Ramos (cell line): ENCODE data around the gene VWA5B2.

Experiments used
- in situ Hi-C: fragments of 300-500 bp; cut with MboI; formaldehyde crosslinking; loops from one replicate; pipeline ENCODE4 v1.14.3; 2022; ENCODE audit warnings: low sequenced_read_pairs; ENCODE audit not compliant: unreplicated experiment

VWA5B2 gene

GRCh38 chr3:184240384-184241140, 11.2 kb downstream of the VWA5B2 start:
- in situ Hi-C loops: no loop called here

DNA sequence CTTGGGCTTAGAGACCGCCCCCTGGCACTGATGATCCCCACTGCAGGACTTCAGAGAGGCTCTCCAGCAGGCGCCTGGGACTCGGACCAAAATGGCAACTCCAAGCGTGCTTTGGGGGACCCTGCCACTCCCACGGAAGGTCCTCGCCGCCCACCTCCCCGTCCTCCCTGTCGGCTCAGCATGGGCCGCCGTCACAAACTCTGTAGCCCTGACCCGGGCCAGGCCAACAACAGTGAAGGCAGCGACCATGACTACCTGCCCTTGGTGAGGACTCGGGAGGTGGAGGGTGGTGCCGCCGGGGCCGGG, 11.7 kb downstream of the VWA5B2 start:
- in situ Hi-C loops: no loop called here

DNA sequence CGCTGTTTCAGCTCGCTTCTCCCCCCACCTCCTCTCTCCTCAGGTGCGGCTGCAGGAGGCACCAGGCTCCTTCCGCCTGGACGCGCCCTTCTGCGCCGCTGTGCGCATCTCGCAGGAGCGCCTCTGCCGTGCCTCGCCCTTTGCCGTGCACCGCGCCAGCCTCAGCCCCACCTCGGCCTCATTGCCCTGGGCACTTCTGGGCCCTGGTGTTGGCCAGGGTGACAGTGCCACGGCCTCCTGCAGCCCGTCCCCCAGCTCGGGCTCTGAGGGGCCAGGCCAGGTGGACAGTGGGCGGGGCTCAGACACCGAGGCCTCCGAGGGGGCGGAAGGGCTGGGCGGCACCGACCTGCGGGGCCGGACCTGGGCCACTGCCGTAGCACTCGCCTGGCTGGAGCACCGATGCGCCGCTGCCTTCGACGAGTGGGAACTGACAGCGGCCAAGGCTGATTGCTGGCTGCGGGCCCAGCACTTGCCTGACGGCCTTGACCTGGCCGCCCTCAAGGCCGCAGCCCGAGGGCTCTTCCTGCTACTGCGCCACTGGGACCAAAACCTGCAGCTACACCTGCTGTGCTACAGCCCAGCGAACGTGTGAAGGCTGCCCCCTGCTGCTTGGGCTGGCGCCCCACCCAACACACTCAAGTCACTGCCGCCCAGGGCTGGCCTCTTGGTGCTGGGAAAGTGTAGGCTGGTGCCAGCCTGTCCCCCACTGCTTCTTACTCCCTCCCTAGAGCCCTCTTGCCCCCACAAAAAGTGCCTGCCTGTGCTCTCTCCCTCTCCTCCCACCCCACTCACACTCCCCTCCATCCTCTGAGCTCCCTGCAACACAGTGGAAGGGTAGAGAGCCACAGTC, 12.3 kb downstream of the VWA5B2 start:
- in situ Hi-C loops: no loop called here

DNA sequence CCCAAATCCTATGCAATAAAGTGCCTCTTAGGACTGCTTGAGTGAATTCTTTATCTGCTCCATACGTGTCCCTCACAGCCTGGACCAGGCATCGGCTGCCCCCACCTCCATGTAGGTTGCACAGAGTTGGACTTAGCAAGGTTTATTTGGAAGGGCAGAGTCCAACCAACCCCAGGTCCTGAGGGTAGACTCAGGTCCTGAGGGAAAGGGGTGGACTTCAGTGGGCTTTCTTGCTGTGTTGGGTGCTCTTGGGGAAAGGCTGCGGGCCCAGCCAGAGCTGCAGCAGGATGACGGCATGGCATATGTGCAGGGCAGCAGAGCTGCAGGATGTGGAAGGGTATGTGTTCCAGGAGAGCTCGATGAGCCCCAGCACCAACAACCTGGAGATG, 12.9 kb downstream of the VWA5B2 start:
- in situ Hi-C loops: no loop called here

DNA sequence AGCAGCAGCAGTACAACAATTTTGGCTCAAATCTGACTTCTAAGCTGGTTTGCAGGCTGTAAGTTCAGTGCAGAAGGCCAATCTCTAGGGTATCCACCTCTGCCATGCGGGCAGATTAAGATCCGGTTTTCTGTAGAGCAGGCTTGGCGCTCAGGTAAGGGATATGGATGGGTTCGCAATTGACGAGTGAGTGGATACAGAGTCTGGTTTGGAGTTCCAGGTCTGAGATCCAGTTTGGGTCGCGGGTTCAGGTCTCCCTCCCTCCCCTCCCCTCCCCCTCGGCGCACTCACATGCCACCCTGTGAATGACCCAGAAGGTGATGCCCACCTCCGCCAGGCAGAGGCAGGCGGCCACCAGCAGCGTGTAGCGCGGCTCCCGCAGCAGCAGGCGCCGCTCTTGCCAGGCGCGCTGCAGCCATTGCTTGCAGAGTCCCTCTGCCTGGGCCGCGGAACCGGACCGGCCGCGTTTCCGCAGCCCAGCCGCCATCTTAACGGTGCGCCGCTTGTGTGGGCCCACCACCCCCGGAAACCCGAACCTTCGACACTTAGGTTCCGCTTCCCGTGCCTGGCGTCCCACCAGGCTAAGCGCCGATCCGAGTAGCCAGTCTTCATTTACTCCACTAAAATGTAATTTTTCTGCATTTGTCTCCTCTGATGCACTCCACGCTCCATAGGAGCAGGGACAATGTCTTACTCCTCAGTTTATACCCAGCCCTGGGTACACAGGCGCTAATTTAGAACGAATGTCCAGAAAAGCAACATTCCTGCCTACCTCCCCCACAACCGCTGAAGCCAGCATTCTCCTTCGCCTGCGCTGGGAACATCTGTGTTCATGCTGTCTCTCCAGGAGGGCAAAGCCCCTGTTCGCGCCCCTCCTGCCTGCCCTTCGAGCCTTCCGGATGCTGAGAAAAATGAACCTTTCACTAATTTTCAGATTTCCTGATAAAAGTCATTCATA, 19.3 kb downstream of the VWA5B2 start, which contains the start of gene ALG3:
TSS of gene ALG3 (minus strand) at position 509 of the 958 bp plus-strand sequence. CDS start at position 487, 22 bp downstream.
- in situ Hi-C loops: no loop called here

DNA sequence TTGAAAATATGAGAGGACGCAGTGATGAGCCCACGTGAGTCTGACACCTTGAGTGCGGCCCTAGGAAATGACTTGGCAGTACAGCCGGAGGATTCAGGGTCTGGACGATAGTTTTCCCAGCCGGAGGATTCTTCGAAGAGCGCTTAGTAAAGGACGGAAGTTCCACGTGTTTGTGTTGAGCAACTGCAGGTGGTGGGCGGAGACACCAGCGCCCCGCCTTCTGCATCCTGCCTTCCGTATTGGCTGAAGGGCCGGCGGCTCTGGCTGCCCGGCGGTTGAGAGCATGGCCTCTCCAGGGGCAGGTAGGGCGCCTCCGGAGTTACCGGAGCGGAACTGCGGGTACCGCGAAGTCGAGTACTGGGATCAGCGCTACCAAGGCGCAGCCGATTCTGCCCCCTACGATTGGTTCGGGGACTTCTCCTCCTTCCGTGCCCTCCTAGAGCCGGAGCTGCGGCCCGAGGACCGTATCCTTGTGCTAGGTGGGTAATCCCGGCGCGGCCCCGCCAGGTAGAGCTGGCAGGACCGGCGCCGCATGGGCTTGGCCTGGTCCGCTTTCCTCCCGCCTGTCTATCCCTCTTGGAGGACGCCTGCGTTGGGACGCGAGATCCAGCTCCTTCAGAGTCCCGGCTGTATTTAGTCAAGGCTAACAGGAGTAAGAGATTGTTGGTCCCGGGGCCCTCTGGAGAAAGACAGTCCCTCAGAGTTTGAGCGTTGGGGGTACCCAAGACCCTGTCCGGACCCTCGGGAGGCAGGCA, 20.2 kb downstream of the VWA5B2 start, which contains the start of gene EEF1AKMT4:
TSS of gene EEF1AKMT4 (plus strand) at position 261 of the 755 bp plus-strand sequence. CDS start at position 284, 23 bp downstream.
- in situ Hi-C loops: no loop called here

DNA sequence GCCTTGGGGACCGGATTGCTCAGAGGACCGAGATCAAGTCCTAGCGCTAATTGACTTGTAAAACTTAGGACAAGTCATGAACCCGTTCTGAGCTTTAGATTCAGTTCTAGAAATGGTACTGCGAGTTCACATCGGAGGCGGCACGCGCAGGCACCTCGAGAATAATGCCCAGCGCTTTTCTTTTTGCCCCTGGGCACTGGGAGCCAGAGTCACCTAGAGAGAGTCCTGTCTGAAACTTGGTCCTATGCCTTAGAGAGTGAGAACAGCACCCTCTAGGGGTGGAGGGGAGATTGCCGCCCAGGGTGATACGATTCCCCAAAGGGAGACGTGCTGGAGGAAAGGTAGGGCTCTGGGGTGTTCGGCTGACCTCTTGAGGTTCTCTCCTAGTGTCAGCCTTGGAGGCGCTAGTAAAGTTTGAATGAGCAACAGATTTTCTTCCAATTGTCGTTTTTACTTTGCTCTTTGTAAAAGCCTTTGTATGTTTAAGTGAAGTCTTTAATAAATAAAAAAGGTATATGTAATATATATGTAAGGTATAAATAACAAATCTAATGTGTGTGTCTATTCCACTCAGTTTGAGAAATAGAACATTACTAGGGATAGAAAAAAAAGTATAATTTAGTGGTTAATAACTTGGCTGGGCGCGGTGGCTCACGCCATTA, 20.9 kb downstream of the VWA5B2 start:
- in situ Hi-C loops: no loop called here

GRCh38 chr3:184255291-184256039, 26.1 kb downstream of the VWA5B2 start:
- in situ Hi-C loops: no loop called here

DNA sequence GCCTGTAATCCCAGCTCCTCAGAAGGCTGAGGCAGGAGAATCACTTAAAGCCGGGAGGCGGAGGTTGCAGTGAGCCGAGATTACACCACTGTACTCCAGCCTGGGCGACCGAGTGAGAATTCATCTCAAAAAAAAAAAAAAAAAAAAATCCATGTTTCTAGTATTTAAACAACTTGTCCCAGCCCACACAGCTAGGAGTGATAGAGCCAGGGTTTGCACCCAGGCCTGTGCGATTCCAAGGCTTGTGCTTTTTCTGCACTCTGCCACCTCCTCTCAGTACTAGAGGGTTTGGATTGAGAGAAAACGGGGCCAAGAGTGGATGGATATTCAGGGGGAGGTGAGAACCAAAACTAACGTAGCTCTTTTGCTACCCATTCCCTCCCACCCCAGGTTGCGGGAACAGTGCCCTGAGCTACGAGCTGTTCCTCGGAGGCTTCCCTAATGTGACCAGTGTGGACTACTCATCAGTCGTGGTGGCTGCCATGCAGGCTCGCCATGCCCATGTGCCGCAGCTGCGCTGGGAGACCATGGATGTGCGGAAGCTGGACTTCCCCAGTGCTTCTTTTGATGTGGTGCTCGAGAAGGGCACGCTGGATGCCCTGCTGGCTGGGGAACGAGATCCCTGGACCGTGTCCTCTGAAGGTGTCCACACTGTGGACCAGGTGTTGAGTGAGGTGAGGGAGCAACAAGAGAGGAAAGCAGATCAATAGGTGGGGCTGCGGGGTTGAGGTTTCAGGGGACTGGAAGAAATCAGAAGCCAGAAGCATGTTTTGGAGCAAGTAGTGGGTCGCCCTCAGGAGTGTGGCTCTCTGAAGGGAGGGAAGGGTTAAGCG, 27.9 kb downstream of the VWA5B2 start:
- in situ Hi-C loops: no loop called here

GRCh38 chr3:184258926-184259325, 29.5 kb downstream of the VWA5B2 start:
- in situ Hi-C loops: no loop called here

DNA sequence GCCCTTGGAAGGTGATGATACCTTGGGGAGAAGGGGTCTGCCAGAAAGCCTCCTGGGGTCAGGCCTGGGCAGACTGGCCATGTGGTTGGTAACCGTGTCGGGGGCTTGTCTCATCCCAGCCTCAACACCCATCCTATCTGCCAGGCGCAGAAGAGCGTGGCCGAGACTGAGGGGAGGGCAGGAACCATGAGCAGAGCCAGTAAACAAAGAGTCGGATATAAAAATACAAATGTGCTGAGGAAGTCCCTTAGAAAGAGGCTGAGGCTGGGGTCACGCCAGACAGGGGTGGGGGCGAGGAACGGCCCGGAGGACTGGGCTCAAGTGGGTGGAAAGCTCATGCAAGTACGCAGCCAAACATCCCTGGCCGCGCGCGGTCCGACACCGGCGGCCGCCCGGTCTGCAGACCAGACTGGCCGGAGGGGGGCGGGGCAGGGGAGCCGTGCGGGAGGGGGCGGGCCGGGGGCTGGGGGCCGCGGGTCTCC, 30.1 kb downstream of the VWA5B2 start:
- in situ Hi-C loops: no loop called here

GRCh38 chr3:184259878-184260723, 30.7 kb downstream of the VWA5B2 start:
- in situ Hi-C loops: no loop called here

DNA sequence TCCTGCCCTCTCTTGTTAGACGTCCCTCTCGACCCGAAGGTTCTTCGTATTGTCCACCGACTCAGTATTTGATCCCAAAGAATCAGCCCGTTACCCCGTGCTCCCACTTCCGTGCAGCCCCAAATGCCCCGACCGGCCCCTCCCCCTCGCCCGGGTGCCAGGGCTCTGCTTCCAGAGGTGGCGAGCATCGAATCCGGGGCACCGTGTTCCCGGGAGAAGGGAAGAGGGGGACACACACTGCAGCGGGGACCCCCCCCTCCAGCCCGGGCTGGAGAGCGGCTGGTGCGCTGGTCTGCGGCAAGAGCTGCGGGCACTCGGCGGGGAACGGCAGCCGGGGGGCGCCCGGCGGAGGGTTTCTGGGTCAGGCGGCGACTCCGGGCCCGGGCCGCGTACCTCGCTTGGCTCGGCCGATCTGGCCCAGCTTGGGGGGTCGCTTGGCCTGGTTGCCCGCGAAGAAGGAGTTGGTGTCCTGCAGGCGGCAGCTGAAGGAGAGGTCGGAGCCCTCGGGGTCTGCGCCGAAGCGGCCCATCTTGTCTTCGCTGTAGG, 31.4 kb downstream of the VWA5B2 start:
- in situ Hi-C loops: no loop called here

DNA sequence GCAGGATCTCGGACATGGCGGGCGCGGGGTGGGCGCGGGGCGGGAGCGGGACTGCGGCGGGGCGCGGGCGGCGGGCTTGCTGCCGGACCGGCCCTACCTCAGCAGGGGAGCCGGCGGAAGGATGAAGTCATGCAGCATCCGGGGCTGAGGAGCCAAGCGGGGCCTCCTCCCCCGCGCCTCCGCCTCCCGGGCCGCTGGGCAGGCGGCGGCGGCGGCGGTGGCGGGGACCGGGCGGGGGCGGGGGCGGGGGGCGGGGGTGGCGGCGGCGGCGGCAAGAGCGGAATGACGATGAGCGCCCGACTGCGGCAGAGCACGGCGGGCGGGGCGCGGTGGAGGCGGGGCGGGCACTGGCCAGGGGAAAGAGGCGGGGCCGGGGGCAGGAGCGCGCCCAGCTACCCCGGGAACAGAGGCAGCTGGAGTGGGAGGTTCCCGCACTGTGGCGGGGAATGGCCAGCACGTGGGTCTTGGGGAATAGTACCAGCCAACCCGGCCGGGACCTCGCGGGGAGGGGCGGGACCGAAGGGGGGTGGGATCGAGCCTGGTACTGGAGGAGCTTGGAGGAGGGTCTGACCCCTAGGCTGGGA, 32.0 kb downstream of the VWA5B2 start, which contains the start of gene CAMK2N2:
TSS of gene CAMK2N2 (minus strand) at position 284 of the 584 bp plus-strand sequence. CDS start at position 16, 268 bp downstream.
- in situ Hi-C loops: no loop called here

DNA sequence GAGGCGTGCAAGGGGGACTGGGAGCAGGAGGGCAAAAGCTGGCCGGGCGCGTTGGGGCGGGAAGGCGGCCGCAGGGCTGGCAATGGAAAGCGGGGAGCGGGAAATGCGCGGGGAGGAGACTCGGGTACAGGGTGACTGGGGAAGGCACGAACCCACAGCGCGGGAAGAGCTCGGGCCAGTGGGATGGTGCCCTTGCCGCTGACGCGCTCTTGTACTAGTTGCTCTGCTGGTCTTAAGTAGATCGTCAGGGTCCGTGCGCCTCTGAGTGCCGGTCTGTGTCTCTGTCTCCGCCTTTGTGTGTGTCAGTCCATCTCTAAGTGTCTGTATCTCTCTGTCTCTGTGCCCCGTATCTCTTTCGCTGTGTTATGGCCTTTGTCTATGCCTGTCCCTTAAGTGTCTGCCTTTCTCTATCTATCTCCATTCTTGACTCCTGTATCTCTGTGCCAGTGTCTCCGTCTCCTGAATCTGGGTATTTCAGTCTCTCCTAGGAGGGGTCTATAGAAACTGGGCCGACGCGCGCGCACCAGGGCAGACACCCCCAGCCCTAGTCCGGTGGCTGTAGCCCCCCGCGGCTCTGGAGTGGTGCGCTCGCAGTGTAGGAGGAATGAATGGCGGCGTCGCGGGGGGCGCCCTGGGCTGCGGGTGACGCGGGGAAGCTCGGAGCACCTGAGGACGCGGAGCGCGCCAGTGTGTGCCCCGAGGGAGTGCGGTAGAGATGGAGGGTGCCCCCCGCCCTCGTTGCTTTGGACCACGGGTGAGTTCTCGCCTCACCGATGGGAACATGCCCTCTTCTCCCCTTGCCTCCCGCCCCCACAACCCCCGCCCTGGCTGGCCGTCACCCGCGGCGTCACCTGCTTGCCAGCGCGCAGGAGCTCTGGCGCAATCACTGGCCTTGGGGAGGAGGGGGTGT, 32.7 kb downstream of the VWA5B2 start:
- in situ Hi-C loops: no loop called here
